Fibroblast of mammary gland (primary cell): ENCODE results near the gene SERPINB5.

Source experiments
- DNase-seq: peaks from one replicate; pipeline ENCODE4 v3.0.0-alpha.2; 2010; ENCODE audit warnings: low read depth
- H3K4me3 ChIP-seq: 2 replicates; pipeline ENCODE4 v1.5.1; 2011; ENCODE audit warnings: low read depth, mild to moderate bottlenecking, low read length, moderate library complexity; ENCODE audit not compliant: control insufficient read depth
- TF ChIP-seq, protein P1 (sequence below): conservative IDR thresholded peaks from 2 replicates; pipeline ENCODE4 v1.5.1; 2011; ENCODE audit warnings: low read depth, low read length, inconsistent platforms; ENCODE audit not compliant: control insufficient read depth, insufficient read depth

The SERPINB5 gene

DNA sequence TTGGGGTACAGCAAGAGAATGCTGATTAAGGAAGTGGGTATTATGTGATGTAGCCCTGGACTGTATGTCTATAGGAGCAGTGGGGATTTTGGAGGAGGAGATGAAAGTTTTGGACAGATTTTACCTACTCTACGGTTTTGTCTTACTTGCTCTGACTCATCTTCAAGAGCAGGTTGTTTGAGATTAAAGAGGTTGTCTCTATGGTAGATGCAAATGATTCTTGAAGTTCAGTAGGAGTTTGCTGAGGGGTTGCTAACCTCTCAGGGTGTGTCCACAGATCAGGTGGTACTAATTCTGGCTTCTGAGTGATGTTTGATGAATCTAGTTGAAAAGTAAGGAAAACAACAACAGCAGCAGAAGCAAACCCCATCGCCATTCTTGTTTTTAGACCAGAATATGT is 55.7 kb downstream of the SERPINB5 start:
- H3K4me3 ChIP-seq = no peak overlapping the region
- no peak for DNase-seq
- TF ChIP-seq, protein P1, sequence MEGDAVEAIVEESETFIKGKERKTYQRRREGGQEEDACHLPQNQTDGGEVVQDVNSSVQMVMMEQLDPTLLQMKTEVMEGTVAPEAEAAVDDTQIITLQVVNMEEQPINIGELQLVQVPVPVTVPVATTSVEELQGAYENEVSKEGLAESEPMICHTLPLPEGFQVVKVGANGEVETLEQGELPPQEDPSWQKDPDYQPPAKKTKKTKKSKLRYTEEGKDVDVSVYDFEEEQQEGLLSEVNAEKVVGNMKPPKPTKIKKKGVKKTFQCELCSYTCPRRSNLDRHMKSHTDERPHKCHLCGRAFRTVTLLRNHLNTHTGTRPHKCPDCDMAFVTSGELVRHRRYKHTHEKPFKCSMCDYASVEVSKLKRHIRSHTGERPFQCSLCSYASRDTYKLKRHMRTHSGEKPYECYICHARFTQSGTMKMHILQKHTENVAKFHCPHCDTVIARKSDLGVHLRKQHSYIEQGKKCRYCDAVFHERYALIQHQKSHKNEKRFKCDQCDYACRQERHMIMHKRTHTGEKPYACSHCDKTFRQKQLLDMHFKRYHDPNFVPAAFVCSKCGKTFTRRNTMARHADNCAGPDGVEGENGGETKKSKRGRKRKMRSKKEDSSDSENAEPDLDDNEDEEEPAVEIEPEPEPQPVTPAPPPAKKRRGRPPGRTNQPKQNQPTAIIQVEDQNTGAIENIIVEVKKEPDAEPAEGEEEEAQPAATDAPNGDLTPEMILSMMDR = no peak

DNA sequence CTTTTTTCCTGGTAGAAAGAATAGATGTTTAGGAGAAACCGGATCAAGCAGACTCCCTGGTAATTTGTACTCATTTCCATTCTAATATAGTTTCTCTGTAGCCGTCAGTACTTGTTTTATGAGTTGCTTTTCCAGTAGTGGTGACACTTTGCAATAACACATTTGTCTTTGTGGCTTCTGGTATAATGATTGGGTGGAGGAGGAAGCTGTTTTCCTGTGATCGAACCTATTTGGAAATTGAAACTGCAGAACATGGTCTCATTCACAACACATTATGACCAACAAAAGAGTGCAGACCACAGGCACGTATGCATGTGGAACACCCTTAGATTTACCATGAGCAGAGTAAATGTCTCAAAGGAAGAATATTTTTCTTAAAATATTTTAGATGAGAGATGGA is 57.9 kb downstream of the SERPINB5 start:
- no peak for DNase-seq
- no peak overlapping the region for H3K4me3 ChIP-seq
- TF ChIP-seq, protein P1 = no peak

DNA sequence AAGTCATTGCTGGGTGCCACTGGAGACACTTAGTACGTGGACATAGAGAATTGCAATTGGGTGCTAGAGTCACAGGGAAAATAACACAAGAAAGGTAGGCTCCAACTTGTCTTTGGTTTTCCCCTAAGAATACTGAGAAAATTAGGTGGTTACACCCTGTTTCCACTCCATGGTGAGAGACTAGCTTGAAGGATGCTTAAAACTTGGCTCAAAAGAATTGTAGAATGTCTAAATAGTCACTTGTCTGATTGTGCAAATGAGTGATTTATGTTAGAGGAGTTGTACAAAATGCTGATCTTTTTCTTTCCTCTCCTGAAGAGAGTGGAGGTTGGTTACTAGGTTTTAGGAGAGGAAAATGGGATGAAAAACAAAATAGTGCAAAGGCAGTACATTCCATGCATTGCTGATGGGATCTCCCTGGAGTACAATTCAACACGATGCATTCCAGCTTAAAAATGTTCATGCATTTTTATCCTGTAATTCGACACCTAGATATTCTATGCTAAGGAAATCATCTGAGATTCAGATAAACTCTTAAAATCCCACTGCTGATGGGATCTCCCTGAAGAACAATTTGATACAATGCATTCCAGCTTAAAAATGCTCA is 63.2 kb downstream of the SERPINB5 start:
- peak; percentile 33 for DNase-seq
- H3K4me3 ChIP-seq = no peak overlapping the region
- TF ChIP-seq, protein P1 = no peak

DNA sequence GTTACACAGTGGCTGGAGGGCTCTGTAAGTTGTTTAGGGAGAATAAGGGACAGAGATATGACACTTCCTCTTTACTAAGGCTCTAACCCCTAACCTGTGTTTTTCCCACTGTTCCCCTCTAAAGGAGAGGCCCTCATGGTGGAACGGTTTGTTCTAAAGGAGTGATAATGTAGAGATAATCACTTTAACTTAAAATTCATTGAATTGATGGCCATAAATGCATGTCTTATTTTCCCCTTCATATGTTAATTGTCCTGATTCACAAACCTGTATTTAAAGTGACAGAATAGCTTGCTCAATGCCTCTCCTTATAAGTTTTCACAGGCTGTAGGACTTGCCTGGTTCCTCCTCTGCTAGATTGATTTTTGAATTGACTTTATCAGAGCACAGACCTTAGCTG is 65.3 kb downstream of the SERPINB5 start, which contains the start of gene SERPINB12:
TSS of gene SERPINB12 (plus strand) at position 301 of the 400 bp plus-strand sequence. CDS start 13,791 bp downstream, outside the sequence.
- TF ChIP-seq, protein P1 = no peak
- DNase-seq = no peak
- H3K4me3 ChIP-seq = no peak within 1 kb of the TSS

DNA sequence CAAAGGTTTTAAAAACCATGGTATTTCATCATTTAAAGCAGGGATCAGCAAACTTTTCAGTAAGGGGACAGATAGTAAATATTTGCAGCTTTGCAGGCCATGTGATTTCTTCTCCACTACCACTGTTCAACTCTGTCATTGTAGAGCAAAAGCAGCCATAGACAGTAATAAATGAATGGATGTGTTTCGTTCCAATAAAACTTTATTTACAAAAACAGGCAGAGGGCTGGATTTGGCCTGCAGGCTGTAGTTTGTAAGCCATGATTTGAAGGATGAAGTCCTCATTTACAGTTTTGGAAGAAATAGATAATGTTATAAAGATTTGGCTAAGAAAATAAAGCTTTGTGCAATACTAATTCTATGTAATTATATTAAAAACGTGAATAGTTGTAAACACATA is 67.3 kb downstream of the SERPINB5 start:
- H3K4me3 ChIP-seq = no peak overlapping the region
- TF ChIP-seq, protein P1 = no peak
- DNase-seq = no peak

DNA sequence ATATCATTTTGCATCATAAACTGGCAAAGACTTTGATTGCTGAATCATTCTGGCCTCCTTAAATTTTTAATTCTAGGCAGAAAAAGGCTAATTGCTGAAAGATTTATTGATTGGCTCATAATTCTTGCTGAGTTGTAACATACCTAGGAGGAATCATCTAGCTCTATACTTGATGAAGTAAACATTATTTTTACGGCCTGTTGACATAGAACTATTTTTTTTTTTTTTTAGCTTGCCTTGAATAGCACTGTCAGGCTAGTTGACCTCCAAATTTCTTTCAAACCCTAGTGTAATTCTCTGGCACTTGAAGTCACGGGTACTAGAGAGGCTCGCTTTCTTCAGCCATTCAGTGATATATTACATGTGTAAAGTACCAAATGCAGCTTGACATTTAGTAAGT is 68.2 kb downstream of the SERPINB5 start:
- no peak overlapping the region for H3K4me3 ChIP-seq
- TF ChIP-seq, protein P1 = no peak
- DNase-seq = no peak

DNA sequence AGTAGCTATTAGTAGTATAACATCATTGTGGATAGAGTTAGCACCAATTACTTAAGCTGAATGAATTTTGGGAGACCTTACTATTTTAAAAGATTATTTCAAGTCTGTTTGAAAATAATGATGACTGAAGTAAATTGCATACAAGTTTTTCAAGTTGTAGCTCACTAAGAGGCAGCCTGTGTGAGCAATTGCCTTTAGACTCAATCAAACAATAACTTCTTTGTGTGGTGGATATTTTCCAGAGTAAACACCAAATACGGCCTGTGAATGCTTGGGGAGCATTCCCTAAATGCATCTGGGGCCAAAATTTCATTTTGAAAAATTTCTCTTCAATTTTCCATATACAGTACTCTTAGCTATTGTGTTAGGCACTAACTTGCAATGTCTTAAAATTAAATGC is 73.3 kb downstream of the SERPINB5 start:
- TF ChIP-seq, protein P1 = no peak
- DNase-seq = no peak
- no peak overlapping the region for H3K4me3 ChIP-seq
